AG04449 (cell line): ENCODE data around the gene MAP1S.

Source experiments
- CTCF ChIA-PET: fragments of 350-600 bp; formaldehyde crosslinking; extraction: SDS; loops from one replicate; lab custom pipeline; 2021; ENCODE audit warnings: antibody characterized with exemption; lab: Yijun Ruan, JAX
- POLR2A ChIA-PET: fragments of 400-600, 350-600 bp; formaldehyde crosslinking; extraction: SDS; loops from one replicate; lab custom pipeline; 2020; ENCODE audit warnings: antibody characterized with exemption, inconsistent platforms; lab: Yijun Ruan, JAX
- DNase-seq: peaks from one replicate; pipeline ENCODE4 v3.0.0-alpha.2; 2010; ENCODE audit warnings: low read depth, low spot score
- H3K4me3 ChIP-seq: 2 replicates; pipeline ENCODE4 v1.5.1; 2011; ENCODE audit warnings: low read depth, mild to moderate bottlenecking, control low read depth, low read length
- TF ChIP-seq, protein P1 (sequence below): IDR thresholded peaks from one replicate; pipeline ENCODE4 v1.5.1; 2011; ENCODE audit warnings: mild to moderate bottlenecking, moderate library complexity, low read length, control low read depth, inconsistent platforms; ENCODE audit not compliant: insufficient read depth; ENCODE audit errors: missing control alignments

Gene MAP1S

DNA sequence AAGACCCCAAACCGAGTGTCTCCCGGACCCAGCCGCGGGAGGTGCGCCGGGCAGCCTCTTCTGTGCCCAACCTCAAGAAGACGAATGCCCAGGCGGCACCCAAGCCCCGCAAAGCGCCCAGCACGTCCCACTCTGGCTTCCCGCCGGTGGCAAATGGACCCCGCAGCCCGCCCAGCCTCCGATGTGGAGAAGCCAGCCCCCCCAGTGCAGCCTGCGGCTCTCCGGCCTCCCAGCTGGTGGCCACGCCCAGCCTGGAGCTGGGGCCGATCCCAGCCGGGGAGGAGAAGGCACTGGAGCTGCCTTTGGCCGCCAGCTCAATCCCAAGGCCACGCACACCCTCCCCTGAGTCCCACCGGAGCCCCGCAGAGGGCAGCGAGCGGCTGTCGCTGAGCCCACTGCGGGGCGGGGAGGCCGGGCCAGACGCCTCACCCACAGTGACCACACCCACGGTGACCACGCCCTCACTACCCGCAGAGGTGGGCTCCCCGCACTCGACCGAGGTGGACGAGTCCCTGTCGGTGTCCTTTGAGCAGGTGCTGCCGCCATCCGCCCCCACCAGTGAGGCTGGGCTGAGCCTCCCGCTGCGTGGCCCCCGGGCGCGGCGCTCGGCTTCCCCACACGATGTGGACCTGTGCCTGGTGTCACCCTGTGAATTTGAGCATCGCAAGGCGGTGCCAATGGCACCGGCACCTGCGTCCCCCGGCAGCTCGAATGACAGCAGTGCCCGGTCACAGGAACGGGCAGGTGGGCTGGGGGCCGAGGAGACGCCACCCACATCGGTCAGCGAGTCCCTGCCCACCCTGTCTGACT is 7.9 kb downstream of the MAP1S start:
- ChIA-PET POLR2A (no interaction called here), CTCF (interaction anchor here (1.0 kb wide), 1 partner anchor 39 kb away, joined by 3 read pairs; no protein-coding TSS in a partner anchor)
- no peak for DNase-seq

DNA sequence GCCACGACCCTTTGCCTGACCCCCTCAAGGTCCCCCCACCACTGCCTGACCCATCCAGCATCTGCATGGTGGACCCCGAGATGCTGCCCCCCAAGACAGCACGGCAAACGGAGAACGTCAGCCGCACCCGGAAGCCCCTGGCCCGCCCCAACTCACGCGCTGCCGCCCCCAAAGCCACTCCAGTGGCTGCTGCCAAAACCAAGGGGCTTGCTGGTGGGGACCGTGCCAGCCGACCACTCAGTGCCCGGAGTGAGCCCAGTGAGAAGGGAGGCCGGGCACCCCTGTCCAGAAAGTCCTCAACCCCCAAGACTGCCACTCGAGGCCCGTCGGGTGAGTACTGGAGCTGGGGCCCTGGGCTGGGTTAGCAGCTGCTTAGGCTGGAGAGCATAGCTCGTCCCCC is 8.6 kb downstream of the MAP1S start:
- no peak overlapping the region for H3K4me3 ChIP-seq
- DNase-seq: no peak
- ChIA-PET POLR2A (no interaction called here), CTCF (interaction anchor here (1.0 kb wide), 1 partner anchor 38 kb away, joined by 3 read pairs; no protein-coding TSS in a partner anchor)
- TF ChIP-seq, protein P1, sequence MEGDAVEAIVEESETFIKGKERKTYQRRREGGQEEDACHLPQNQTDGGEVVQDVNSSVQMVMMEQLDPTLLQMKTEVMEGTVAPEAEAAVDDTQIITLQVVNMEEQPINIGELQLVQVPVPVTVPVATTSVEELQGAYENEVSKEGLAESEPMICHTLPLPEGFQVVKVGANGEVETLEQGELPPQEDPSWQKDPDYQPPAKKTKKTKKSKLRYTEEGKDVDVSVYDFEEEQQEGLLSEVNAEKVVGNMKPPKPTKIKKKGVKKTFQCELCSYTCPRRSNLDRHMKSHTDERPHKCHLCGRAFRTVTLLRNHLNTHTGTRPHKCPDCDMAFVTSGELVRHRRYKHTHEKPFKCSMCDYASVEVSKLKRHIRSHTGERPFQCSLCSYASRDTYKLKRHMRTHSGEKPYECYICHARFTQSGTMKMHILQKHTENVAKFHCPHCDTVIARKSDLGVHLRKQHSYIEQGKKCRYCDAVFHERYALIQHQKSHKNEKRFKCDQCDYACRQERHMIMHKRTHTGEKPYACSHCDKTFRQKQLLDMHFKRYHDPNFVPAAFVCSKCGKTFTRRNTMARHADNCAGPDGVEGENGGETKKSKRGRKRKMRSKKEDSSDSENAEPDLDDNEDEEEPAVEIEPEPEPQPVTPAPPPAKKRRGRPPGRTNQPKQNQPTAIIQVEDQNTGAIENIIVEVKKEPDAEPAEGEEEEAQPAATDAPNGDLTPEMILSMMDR: no peak

More for the DNA sequence above, 7.9 kb downstream of the MAP1S start:
- H3K4me3 ChIP-seq: no peak overlapping the region
- TF ChIP-seq, protein P1: no peak

DNA sequence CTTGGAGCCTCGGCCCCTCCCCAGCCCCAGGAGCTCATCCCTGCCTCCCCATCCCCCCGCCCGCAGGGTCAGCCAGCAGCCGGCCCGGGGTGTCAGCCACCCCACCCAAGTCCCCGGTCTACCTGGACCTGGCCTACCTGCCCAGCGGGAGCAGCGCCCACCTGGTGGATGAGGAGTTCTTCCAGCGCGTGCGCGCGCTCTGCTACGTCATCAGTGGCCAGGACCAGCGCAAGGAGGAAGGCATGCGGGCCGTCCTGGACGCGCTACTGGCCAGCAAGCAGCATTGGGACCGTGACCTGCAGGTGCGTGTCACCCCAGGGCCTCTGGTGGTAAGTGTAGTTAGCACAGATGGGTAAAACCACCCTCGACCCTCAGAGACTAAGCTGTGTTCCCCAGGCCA is 13.8 kb downstream of the MAP1S start:
- TF ChIP-seq, protein P1: no peak
- ChIA-PET POLR2A (no interaction called here), CTCF (interaction anchor here (1.0 to 1.3 kb wide), 2 partner anchors 15 to 51 kb away, joined by 3 read pairs; no protein-coding TSS in a partner anchor)

DNA sequence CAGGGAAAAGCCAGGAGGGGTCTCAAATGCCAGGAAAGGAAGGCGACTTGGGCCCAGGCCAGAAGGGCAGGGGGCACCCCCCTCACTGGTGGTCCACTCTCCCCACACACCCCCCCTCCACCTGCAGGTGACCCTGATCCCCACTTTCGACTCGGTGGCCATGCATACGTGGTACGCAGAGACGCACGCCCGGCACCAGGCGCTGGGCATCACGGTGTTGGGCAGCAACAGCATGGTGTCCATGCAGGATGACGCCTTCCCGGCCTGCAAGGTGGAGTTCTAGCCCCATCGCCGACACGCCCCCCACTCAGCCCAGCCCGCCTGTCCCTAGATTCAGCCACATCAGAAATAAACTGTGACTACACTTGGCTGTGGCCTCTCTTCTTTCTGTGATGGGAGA is 14.9 kb downstream of the MAP1S start:
- DNase-seq: no peak
- POLR2A ChIA-PET: no interaction called here
- CTCF ChIA-PET: no interaction called here
- no peak overlapping the region for H3K4me3 ChIP-seq
- TF ChIP-seq, protein P1: no peak

More for the DNA sequence above, 13.8 kb downstream of the MAP1S start:
- no peak overlapping the region for H3K4me3 ChIP-seq
- DNase-seq: no peak

DNA sequence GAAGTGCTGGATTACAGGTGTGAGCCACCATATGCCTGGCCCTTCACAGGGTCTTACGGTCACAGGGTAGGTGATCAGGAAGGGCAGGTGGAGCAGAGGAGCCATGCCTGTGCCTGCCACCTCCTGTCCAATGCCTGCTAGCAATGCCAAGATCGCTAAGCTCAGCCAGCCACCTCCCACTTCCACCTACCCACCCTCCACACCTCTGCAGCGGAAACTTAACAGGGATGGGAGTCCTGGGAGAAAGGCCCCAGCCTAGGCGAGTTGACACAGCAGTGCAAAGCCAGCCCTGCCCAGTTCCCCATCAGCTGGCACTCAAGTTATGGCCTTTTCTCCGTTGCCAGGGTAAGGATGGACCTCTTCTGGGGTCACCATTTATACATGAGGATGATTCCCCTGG is 16.1 kb downstream of the MAP1S start:
- ChIA-PET POLR2A (no interaction called here), CTCF (no interaction called here)
- TF ChIP-seq, protein P1: no peak
- no peak for DNase-seq
- no peak overlapping the region for H3K4me3 ChIP-seq

DNA sequence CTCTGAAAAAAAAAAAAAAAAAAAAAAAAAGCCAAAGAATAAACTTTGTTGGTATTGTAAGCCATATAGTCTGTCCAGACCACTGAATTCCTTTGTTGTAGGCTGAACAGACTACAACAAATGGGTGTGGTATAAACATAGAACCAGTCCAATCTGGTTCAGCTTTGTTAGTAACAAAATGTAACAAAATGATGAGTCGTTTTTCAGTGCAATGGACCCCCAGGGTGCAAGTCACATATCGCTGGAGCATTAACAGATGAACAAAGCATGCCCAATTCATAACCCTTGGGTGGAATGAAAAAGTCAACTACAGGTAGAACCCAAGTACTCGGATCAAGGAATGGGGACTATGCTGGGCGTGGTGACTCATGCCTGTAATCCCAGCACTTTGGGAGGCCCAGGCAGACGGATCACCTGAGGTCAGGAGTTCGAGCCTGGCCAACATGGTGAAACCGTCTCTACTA is 18.4 kb downstream of the MAP1S start:
- no peak for DNase-seq
- TF ChIP-seq, protein P1: no peak
- ChIA-PET POLR2A (no interaction called here), CTCF (no interaction called here)
- H3K4me3 ChIP-seq: no peak overlapping the region
